ENCODE data around the gene TMEM51.

The TMEM51 gene

DNA sequence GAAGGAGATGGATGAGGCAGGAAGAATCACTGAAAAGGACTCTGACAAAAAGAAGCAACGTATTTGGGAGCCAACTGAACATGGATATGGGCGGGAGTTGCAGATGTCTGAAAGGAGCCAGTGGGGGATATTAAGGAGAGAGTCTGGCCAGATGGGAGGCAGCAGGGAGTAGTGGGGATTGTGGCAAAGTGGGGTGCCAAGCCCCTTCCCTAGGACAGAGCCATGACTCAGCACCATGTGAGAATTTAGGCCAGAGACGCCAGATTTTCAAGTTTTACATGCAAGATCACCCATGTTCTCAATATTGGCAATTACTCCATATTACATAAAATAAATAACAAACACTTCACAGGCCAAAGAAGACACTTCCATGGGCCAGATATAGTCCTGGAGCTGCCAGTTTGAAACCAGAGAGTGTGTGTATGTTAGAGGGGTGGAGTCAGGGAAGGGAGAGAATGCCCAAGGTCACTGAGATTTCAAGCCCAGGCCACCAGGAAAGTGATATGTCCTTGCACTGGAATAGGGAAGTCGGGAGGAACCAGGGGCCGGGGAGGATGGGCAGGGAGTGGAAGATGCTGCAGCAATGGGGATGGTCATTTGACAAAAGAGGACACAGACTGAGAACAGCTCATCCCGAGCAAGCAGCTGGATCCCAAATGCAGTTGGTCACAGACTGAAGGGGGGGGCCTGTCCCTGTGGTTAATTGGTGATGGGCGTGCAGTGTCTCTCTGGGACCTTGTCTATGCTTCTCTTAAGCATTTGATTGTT, 23.5 kb downstream of the TMEM51 start:
- H3K27me3 ChIP-seq (ENCODE audit: control insufficient read depth, insufficient read depth, low read length) = no peaks in the 10 kb centered on the region
- H3K27ac ChIP-seq = no peak overlapping the region
- no peak overlapping the region for H3K9ac ChIP-seq
- no peak overlapping the region for H2AFZ ChIP-seq
- no peaks in the 10 kb centered on the region for H3K79me2 ChIP-seq
- TF ChIP-seq, protein P1, sequence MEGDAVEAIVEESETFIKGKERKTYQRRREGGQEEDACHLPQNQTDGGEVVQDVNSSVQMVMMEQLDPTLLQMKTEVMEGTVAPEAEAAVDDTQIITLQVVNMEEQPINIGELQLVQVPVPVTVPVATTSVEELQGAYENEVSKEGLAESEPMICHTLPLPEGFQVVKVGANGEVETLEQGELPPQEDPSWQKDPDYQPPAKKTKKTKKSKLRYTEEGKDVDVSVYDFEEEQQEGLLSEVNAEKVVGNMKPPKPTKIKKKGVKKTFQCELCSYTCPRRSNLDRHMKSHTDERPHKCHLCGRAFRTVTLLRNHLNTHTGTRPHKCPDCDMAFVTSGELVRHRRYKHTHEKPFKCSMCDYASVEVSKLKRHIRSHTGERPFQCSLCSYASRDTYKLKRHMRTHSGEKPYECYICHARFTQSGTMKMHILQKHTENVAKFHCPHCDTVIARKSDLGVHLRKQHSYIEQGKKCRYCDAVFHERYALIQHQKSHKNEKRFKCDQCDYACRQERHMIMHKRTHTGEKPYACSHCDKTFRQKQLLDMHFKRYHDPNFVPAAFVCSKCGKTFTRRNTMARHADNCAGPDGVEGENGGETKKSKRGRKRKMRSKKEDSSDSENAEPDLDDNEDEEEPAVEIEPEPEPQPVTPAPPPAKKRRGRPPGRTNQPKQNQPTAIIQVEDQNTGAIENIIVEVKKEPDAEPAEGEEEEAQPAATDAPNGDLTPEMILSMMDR (IDR thresholded peaks at IDR 0.05) = no peak
- no peak overlapping the region for H3K4me2 ChIP-seq (ENCODE audit: low read length)
- no peaks in the 10 kb centered on the region for H3K4me1 ChIP-seq
- H3K4me3 ChIP-seq (ENCODE audit: low read depth, low read length) = no peak overlapping the region
- H3K9me3 ChIP-seq (ENCODE audit: control insufficient read depth, low read length) = no peaks in the 10 kb centered on the region
- no peaks in the 10 kb centered on the region for H3K36me3 ChIP-seq (ENCODE audit: control insufficient read depth, insufficient read depth, low read length)

DNA sequence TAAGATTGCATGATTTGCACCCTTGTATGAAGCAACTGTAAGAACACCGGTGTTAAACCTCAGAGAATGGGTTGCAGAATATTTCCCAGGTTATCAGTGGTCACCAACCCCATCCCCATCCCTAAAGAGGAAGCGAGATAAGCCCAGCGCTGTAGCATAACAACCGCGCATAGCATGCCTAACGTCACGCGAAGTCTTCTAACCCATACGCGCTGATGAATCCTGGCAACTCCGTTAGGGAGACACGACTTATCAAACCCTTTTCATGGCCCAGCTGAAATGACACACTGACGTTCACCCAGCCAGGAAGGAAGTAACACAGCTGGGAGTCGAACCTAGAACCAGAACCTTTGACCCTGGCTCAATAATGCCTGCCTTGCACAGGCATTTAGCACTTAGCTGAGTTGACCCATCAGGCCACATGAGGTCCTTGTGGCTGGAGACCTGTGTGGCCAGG, 24.2 kb downstream of the TMEM51 start:
- Histone ChIP-seq H3K27me3 (ENCODE audit: control insufficient read depth, insufficient read depth, low read length) (no peaks in the 10 kb centered on the region), H3K4me1 (no peaks in the 10 kb centered on the region), H3K9ac (no peak overlapping the region), H3K9me3 (ENCODE audit: control insufficient read depth, low read length) (no peaks in the 10 kb centered on the region), H3K27ac (no peak overlapping the region), H3K36me3 (ENCODE audit: control insufficient read depth, insufficient read depth, low read length) (no peaks in the 10 kb centered on the region), H3K79me2 (no peaks in the 10 kb centered on the region), H3K4me3 (ENCODE audit: low read depth, low read length) (no peak overlapping the region), H2AFZ (no peak overlapping the region), H3K4me2 (ENCODE audit: low read length) (no peak overlapping the region)
- TF ChIP-seq, protein P1 (IDR thresholded peaks at IDR 0.05) = no peak

DNA sequence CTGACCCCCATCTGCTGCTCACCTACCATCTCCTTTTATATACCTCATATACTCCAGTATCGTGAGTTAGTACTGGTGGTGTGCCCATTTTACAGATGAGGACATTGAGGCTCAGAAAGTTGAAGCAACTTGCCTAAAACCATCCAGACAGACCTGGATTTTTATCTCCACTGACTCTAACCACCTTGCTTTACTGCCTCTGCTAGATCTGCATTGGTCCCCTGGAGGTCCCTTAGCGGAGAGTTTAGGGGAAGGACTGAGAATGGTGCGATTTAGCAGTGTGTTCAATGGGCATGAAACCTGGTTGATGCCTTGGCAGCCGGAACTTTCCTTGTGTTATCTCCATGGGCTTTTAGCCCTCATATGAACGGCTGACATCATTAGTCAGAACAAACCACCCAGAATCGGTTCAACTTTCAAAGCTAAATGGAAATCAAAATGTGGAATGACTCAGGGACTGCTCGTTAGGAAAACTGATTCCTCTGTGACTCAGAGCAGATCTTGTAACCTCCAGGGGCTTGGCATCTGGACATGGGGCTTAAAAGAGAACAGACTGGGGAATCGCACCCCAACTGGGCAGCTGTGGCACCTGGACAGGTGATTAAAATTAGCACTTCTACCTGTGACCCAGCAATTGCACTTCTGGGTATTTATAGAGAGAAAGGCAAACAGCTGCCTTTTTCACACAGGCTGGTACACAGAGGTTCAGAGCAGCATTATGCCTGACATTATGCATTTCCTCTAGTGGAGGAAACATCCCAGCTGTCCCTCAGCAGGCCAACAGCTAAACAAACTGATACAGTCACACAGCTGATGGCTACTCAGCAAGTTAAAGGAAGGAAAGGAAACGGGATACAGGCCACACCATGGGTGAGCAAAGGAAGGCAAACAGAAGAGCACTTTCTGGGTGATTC, 25.3 kb downstream of the TMEM51 start:
- Histone ChIP-seq H3K9me3 (ENCODE audit: control insufficient read depth, low read length) (no peaks in the 10 kb centered on the region), H3K4me2 (ENCODE audit: low read length) (no peak overlapping the region), H3K9ac (no peak overlapping the region), H3K4me3 (ENCODE audit: low read depth, low read length) (no peak overlapping the region), H2AFZ (no peak overlapping the region), H3K79me2 (no peaks in the 10 kb centered on the region), H3K27ac (no peak overlapping the region), H3K4me1 (no peaks in the 10 kb centered on the region), H3K27me3 (ENCODE audit: control insufficient read depth, insufficient read depth, low read length) (no peaks in the 10 kb centered on the region), H3K36me3 (ENCODE audit: control insufficient read depth, insufficient read depth, low read length) (no peaks in the 10 kb centered on the region)
- TF ChIP-seq, protein P1 (IDR thresholded peaks at IDR 0.05) = no peak

DNA sequence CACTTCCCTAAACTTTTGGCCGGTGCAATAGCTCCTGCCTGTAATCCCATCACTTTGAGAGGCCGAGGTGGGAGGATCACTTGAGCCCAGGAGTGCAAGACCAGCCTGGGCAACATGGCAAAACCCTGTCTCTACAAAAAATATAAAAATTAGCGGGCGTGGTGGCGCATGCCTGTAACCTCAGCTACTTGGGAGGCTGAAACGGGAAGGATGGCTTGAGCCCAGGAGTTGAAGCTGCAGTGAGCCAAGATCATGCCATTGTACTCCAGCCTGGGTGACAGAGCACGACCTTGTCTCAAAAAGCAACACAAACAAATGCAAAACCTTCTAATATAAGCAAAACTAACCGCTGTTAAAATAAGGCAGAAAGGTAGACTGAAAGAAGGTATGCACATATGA, 25.9 kb downstream of the TMEM51 start:
- Histone ChIP-seq H3K4me3 (ENCODE audit: low read depth, low read length) (no peak overlapping the region), H3K27me3 (ENCODE audit: control insufficient read depth, insufficient read depth, low read length) (no peaks in the 10 kb centered on the region), H3K4me1 (no peaks in the 10 kb centered on the region), H3K4me2 (ENCODE audit: low read length) (no peak overlapping the region), H3K27ac (no peak overlapping the region), H3K9me3 (ENCODE audit: control insufficient read depth, low read length) (no peaks in the 10 kb centered on the region), H3K9ac (no peak overlapping the region), H3K79me2 (no peaks in the 10 kb centered on the region), H3K36me3 (ENCODE audit: control insufficient read depth, insufficient read depth, low read length) (no peaks in the 10 kb centered on the region), H2AFZ (no peak overlapping the region)
- TF ChIP-seq, protein P1 (IDR thresholded peaks at IDR 0.05) = no peak

All from parathyroid adenoma (tissue), 2 donors.